ENCODE results near the gene HIRIP3.
"Not testable (repeated sequence)": the region's sequence is repeated elsewhere in the genome, so short reads cannot be mapped to it uniquely, and the experiment has no call there.

Gene HIRIP3

DNA sequence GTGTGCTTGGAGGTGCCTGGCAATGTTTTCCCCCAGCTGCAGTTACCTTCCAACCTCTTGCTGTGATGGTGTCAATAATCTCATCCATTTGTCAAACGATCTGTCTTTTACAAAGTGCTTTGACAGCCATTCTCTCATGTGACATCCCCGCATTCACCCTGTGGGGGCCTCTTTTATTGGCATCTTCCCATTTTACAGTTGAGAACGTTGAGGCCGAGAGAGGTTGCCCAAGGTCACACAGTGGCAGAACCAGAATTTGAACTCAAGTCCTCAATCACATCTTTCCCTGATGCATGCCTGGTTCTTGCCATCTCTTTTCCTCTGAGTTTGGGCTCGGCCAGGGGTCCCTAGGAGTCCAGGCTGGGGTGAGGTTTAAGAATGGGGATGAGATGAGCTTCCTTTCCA lies 20.3 kb downstream of the HIRIP3 start:
- Mint-ChIP-seq H3K36me3 (peaks cover 38% of the 10 kb centered on the region), H3K4me1 (peaks cover 38% of the 10 kb centered on the region), H3K27me3 (no peaks in the 10 kb centered on the region), H3K27ac (peak overlapping the region; percentile 40), H3K9me3 (no peaks in the 10 kb centered on the region), H3K4me3 (peak overlapping the region; percentile 81)
- CTCF ChIA-PET, result interaction anchor here (1.8 to 2.8 kb wide), 2 partner anchors 13 to 30 kb away, joined by 6 to 9 read pairs; partner anchors contain the start of gene TMEM219
- DNase-seq, result no peak

DNA sequence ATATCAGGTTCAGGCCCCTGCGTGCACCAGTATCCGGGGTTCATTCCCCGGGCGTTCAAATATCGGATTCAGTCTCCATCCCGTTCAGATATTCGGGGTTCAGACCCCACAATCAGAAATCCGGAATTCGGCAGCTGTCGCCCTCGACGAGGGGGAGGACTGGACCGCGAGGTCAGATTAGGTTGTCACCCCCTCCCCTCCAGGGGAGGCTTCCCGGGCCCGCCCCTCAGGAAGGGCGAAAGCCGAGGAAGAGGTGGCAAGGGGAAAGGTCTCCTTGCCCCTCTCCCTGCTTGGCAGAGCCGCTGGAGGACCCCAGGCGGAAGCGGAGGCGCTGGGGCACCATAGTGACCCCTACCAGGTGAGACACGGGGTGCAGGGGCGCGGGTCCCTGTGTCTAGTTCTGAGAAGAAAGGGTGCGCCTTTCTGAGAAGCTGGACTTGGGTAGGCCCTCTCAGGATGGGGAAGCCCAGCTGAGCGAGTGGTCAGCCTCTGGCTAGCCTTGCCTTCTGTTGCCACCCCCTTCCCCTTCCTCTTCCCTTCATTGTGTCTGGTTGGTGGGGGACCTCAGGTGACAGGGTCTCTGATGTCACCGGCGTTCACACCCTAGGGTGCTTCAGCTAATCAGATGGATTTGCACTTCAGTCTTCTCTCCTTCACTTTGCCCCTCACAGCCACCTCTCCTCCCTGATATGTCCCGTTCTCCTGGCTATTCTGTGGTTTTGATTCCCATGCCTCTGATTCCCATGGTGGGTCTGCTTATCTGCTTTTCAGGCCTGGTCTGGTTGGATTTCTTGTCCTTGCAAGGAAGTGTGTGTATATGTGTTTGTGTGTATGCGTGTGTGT lies 20.9 kb downstream of the HIRIP3 start:
- peak; percentile 46 for DNase-seq
- peaks cover 38% of the 10 kb centered on the region for H3K4me1 Mint-ChIP-seq

DNA sequence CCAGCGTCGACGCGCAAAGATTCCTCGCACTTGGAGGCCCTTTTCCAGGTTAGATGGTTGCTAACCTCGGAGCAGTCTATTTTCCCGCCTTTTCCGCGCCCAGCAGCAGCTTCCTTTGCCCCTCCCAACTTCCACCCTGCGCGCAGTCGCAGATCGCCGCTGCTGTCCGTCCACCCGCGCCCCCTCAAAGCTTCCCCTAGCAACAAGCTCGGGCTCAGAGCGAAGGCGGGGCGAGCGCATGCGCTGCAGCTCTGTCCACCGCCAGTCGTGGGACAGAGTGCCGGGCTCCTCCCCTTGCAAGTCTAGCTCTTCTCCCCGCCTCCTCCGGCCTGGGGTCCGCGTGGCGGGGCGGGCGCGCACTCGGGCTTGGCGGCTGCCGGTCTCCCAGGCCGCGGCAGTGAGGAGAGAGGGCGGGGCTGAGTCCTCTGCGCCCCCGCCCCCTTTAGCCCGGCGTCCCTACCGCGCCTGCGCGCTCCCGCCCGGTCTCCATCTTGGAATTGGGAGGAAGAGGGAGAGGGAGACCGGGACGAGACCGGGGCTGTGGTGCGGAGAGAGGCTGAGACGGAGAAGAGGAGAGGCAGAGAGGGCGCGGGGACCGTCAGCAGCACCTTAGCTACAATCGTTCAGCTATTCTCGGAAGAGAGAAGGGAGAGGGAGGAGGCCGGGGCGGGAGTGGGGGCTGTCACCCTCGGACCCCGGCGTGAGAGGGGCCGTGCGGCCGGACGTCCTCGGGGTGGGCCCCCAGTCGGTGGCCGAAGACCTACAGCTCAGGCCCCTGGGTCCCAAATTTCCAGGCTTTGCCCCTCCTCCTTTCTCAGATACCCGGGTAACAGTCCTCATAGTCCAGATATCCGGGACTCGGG lies 21.8 kb downstream of the HIRIP3 start, which contains the start of gene TAOK2:
TSS of gene TAOK2 (plus strand) at position 485 of the 863 bp plus-strand sequence. CDS start 3,905 bp downstream, outside the sequence.
- Mint-ChIP-seq H3K27me3 (no peaks in the 10 kb centered on the region), H3K36me3 (peaks cover 35% of the 10 kb centered on the region), H3K4me1 (peaks cover 38% of the 10 kb centered on the region), H3K27ac (peak within 1 kb of the TSS; percentile 91), H3K9me3 (no peaks in the 10 kb centered on the region), H3K4me3 (peak within 1 kb of the TSS; percentile 81)
- peak; percentile 97 for DNase-seq
- CTCF ChIA-PET, result interaction anchor here (0.9 to 2.8 kb wide), 6 partner anchors 12 to 166 kb away, joined by 3 to 10 read pairs (median 4); partner anchors contain the start of genes PAGR1 and TMEM219

More for the DNA sequence above, 20.9 kb downstream of the HIRIP3 start:
- H3K36me3 Mint-ChIP-seq, result peaks cover 37% of the 10 kb centered on the region
- H3K27ac Mint-ChIP-seq, result peak overlapping the region; percentile 80
- peak overlapping the region; percentile 81 for H3K4me3 Mint-ChIP-seq
- CTCF ChIA-PET, result interaction anchor here (1.4 to 2.8 kb wide), 2 partner anchors 12 to 58 kb away, joined by 4 to 9 read pairs; partner anchors contain the start of gene TMEM219
- H3K9me3 Mint-ChIP-seq, result no peaks in the 10 kb centered on the region
- H3K27me3 Mint-ChIP-seq, result no peaks in the 10 kb centered on the region

DNA sequence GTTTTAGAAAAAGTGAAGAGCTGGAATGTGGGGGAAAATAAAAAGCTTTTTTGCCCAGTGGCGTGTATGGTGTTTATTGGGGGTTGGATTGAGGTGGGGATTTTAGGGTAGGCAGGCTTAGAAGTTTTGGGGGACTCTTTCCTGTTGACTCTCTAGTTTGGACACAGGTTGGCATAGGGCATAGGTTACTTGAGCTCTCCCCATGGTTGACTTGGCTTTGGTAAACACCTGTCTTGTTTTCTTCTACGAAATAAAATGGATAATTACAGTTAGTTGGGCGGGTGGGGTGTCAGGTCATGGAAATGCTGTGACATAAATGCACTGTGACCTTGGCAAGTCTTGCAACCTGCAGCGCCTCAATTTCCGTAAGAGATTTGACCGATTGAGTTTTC lies 22.4 kb downstream of the HIRIP3 start:
- no peaks in the 10 kb centered on the region for H3K27me3 Mint-ChIP-seq

GRCh38 chr16:29972500-29972899 lies 22.9 kb downstream of the HIRIP3 start:
- H3K27me3 Mint-ChIP-seq, result no peaks in the 10 kb centered on the region
- CTCF ChIA-PET, result interaction anchor here (1.3 to 2.8 kb wide), 5 partner anchors 10 to 165 kb away, joined by 4 to 10 read pairs (median 5); partner anchors contain the start of genes PAGR1 and TMEM219
- no peak overlapping the region for H3K4me3 Mint-ChIP-seq
- H3K9me3 Mint-ChIP-seq, result no peaks in the 10 kb centered on the region
- peak overlapping the region; percentile 86 for H3K27ac Mint-ChIP-seq
- H3K4me1 Mint-ChIP-seq, result peaks cover 38% of the 10 kb centered on the region
- no peak for DNase-seq
- H3K36me3 Mint-ChIP-seq, result peaks cover 31% of the 10 kb centered on the region

More for the DNA sequence above, 22.4 kb downstream of the HIRIP3 start:
- H3K4me3 Mint-ChIP-seq, result peak overlapping the region; percentile 81
- peaks cover 38% of the 10 kb centered on the region for H3K4me1 Mint-ChIP-seq
- no peak for DNase-seq
- H3K27ac Mint-ChIP-seq, result peak overlapping the region; percentile 86
- H3K9me3 Mint-ChIP-seq, result no peaks in the 10 kb centered on the region
- CTCF ChIA-PET, result interaction anchor here (0.9 to 2.8 kb wide), 5 partner anchors 11 to 165 kb away, joined by 3 to 10 read pairs (median 5); partner anchors contain the start of genes PAGR1 and TMEM219
- H3K36me3 Mint-ChIP-seq, result peaks cover 35% of the 10 kb centered on the region

GRCh38 chr16:29971304-29971703 lies 24.1 kb downstream of the HIRIP3 start:
- Mint-ChIP-seq H3K9me3 (no peaks in the 10 kb centered on the region), H3K36me3 (peaks cover 29% of the 10 kb centered on the region), H3K4me1 (peaks cover 28% of the 10 kb centered on the region), H3K27ac (no peak overlapping the region), H3K4me3 (no peak overlapping the region), H3K27me3 (no peaks in the 10 kb centered on the region)
- no peak for DNase-seq
- CTCF ChIA-PET, result interaction anchor here (1.3 kb wide), 1 partner anchor 61 kb away, joined by 4 read pairs; no protein-coding TSS in a partner anchor

DNA sequence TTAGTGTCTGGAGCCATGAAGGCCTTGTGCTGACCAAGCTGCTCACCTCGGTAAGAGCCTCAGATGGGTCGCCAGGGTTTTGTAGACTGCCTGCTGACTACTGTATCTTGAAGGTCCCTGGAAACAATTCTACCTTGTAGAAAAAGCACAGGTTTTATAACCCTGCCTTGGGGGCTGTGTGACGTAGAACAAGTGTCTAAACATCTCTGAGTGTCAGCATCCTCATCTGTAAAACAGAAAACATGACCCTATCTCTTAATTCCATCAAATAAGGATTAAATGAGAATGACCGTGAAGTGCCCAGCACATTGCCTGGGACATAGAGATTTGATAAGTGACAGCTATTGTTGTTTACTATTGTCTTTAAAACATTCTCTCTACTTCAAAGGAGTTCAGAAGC lies 27.2 kb downstream of the HIRIP3 start:
- no peak overlapping the region for H3K4me3 Mint-ChIP-seq
- peaks cover 36% of the 10 kb centered on the region for H3K36me3 Mint-ChIP-seq
- DNase-seq, result no peak
- CTCF ChIA-PET, result no interaction called here
- H3K9me3 Mint-ChIP-seq, result no peaks in the 10 kb centered on the region
- no peak overlapping the region for H3K27ac Mint-ChIP-seq
- no peaks in the 10 kb centered on the region for H3K27me3 Mint-ChIP-seq
- peaks cover 13% of the 10 kb centered on the region for H3K4me1 Mint-ChIP-seq

- Mint-ChIP-seq H3K27me3 (no peaks in the 10 kb centered on the region), H3K27ac (peak overlapping the region; percentile 87)
- CTCF ChIA-PET, result interaction anchor here (1.4 to 1.9 kb wide), 2 partner anchors 11 to 63 kb away, joined by 3 to 9 read pairs; partner anchors contain the start of genes ASPHD1 and TAOK2
Observed at GRCh38 chr16:29963021-29963743, 32.2 kb downstream of the HIRIP3 start.

DNA sequence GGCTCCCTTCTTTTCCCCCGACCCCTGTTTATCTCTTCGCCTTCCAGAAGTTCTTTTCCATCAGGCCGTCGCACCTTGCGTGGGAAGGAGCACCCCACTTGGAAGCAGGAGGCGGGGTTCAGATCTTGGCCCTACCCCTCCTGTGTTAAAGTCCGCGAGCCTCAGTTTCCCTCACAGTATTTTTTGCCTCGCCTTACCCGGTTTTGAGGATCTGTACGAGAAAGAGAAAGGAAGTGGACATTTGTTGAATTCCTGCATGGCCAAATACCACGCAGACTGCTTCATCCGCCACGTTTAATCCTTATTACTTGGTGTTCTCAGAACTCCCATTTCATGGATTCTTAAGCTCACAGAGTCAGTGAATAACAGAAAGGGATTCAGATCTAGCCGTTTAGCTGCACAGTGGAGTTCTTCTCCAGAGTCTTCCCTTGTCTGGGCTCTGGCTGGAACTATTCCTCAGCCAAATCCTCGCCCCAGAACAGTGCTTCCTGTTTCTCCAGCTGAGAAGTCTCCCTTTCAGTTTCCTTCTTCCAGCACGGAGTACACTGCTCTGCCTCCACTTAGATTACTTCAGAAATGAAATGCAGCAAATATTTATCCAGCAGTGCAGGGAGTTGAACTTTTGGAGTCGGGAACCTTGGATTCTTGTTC lies 32.9 kb downstream of the HIRIP3 start:
- H3K9me3 Mint-ChIP-seq, result no peaks in the 10 kb centered on the region
- peaks cover 15% of the 10 kb centered on the region for H3K36me3 Mint-ChIP-seq
- H3K27ac Mint-ChIP-seq, result peak overlapping the region; percentile 87
- CTCF ChIA-PET, result interaction anchor here (0.6 to 1.9 kb wide), 4 partner anchors 12 to 634 kb away, joined by 3 to 9 read pairs (median 3); partner anchors contain the start of genes ASPHD1 and TAOK2
- peak overlapping the region; percentile 88 for H3K4me3 Mint-ChIP-seq
- DNase-seq, result no peak
- H3K4me1 Mint-ChIP-seq, result peaks cover 25% of the 10 kb centered on the region
- H3K27me3 Mint-ChIP-seq, result no peaks in the 10 kb centered on the region

More at GRCh38 chr16:29963021-29963743, 32.2 kb downstream of the HIRIP3 start:
- Mint-ChIP-seq H3K9me3 (no peaks in the 10 kb centered on the region), H3K36me3 (peaks cover 17% of the 10 kb centered on the region), H3K4me1 (peaks cover 25% of the 10 kb centered on the region), H3K4me3 (peak overlapping the region; percentile 88)
- no peak for DNase-seq

DNA sequence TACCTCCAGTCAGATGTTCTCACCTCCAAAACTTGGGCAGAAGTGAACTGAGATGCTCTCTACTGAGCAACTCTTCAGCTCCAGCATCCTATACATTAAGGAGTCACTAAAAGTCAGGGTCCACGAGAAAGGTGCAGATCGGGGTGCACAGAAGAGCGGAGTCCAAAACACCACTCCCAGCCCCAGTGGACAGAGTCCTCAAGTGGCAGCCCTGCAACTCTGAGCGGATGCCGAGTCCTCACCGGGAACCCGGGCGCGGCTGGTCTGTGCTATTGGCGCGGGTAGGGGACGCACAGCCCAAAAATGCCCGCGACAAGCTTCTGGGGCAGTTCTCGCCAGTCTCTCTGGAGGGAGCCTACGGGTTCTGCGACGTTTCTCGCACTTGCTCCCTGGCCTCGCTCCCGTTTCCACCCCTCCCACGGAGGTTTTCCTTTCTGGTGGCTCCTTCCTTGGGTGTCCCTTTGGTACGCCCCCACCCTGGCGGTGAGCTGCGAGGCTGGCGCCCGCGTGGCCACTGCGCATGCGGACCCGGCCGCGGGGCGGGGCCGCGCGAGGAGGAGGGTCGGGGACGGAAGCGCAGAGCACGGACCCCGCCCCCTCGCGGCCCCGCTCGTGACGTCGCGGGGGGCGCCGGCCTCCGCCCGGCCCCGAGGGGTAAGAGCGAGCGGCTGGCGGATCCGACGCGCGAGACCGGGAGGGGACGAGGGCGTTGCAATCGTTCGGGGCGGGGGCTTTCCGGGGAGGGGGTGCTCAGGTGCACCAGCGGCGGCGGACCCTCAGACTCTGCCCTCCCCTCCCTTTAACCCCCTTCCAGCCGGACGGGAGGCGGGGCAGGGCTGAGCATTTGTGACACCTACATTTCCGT lies 33.7 kb downstream of the HIRIP3 start, which contains the start of gene TMEM219:
TSS of gene TMEM219 (plus strand) at position 601 of the 865 bp plus-strand sequence. CDS start 1,065 bp downstream, outside the sequence.
- Mint-ChIP-seq H3K4me3 (peak within 1 kb of the TSS; percentile 88), H3K9me3 (no peaks in the 10 kb centered on the region), H3K27me3 (peaks cover 7% of the 10 kb centered on the region), H3K27ac (peak within 1 kb of the TSS; percentile 90), H3K36me3 (peaks cover 15% of the 10 kb centered on the region), H3K4me1 (peaks cover 25% of the 10 kb centered on the region)
- CTCF ChIA-PET, result interaction anchor here (0.6 to 1.9 kb wide), 5 partner anchors 12 to 70 kb away, joined by 3 to 9 read pairs (median 3); partner anchors contain the start of genes ASPHD1 and TAOK2
- DNase-seq, result peak; percentile 94

- peak overlapping the region; percentile 88 for H3K4me3 Mint-ChIP-seq
- CTCF ChIA-PET, result interaction anchor here (0.6 to 1.9 kb wide), 3 partner anchors 13 to 70 kb away, joined by 3 to 9 read pairs (median 5); partner anchors contain the start of gene TAOK2
- H3K9me3 Mint-ChIP-seq, result no peaks in the 10 kb centered on the region
- H3K36me3 Mint-ChIP-seq, result peaks cover 15% of the 10 kb centered on the region
- peaks cover 8% of the 10 kb centered on the region for H3K27me3 Mint-ChIP-seq
- peak overlapping the region; percentile 90 for H3K27ac Mint-ChIP-seq
- H3K4me1 Mint-ChIP-seq, result peaks cover 24% of the 10 kb centered on the region
- no peak for DNase-seq
Observed at GRCh38 chr16:29961127-29961478, 34.3 kb downstream of the HIRIP3 start.

- DNase-seq, CTCF ChIA-PET, H3K9me3 Mint-ChIP-seq, H3K27me3 Mint-ChIP-seq, H3K27ac Mint-ChIP-seq, H3K4me3 Mint-ChIP-seq: not testable (repeated sequence)
- Mint-ChIP-seq H3K4me1 (peaks cover 23% of the 10 kb centered on the region), H3K36me3 (peaks cover 11% of the 10 kb centered on the region)
Observed at GRCh38 chr16:29959821-29960220, 35.6 kb downstream of the HIRIP3 start.

Data from activated naive CD4-positive, alpha-beta T cell treated with anti-CD3 and anti-CD28 coated beads, Interleukin-2, amount 10 ng/mL, durations not matched to agents 7 days and 5 days (primary cell).